Adrenal gland (tissue), 5 donors: Measurements from ENCODE around the gene FAAP100.

Experiments
- CTCF ChIP-seq, 6 experiments: fragments of 450-650 bp in 4 of 6; fragments of 200-600 bp in 2 of 6; sonication (generic) in 1 of 6; IDR thresholded peaks; 1 replicate in 5 of 6; 2 replicates in 1 of 6; pipeline versions ENCODE4 v1.5.1 to v1.8.0; 2016 to 2021; ENCODE audit warnings: antibody characterized with exemption in 6 of 6, mild to moderate bottlenecking in 2 of 6, moderate library complexity in 1 of 6
- POLR2A ChIP-seq, 2 donors: fragments of 450-650 bp; IDR thresholded peaks; one replicate each; pipeline ENCODE4 v1.6.1; 2017; ENCODE audit warnings: antibody characterized with exemption in 2 of 2, mild to moderate bottlenecking in 2 of 2, moderate library complexity in 1 of 2
- donor health status: DM: no; HTN: no; CAD: no.

GRCh38 chr17:81498953-81499600, 53.1 kb downstream of the FAAP100 start:
- no peak for TF ChIP-seq CTCF (IDR thresholded peaks at IDR 0.05)
- no peak for TF ChIP-seq POLR2A (IDR thresholded peaks at IDR 0.05)
